ENCODE results near the gene FGF19. TPM values are rescaled to one million over a fixed set of nuclear protein-coding genes. Genes with fewer than 3 reads are reported as not detected.

FGF19 gene
- total RNA-seq, 2 experiments from 2014 or later, result not detected

DNA sequence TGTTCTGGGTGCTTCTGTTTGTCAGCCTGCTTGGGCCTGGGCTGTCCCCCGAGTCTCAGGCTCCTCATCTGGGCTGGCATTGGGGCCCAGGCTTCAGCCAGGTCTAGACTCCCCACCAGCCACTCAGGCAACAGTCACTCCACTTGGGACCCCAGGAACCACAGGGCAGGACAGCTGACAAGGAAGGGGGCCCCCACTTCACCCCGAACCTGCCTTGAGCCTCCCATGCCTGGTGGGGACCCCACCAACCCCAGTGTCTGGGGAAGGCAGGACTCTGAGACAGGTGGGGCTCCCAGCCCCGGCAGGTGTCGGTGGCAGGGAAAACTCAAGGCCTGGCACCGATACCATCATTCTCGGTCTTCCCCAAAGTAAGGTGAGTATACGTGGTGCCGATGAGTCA is 17.0 kb downstream of the FGF19 start:
- Mint-ChIP-seq H3K4me3 (no peak overlapping the region), H3K36me3 (peaks cover 2% of the 10 kb centered on the region), H3K4me1 (ENCODE audit: low read depth) (peaks cover 10% of the 10 kb centered on the region), H3K27me3 (peaks cover 24% of the 10 kb centered on the region), H3K27ac (no peak overlapping the region), H3K9me3 (no peaks in the 10 kb centered on the region)
- DNase-seq, result no peak
- intact Hi-C loops (cut with micrococcal nuclease), result loop anchor here (1.0 to 5.0 kb wide), 2 partner anchors 155 to 201 kb away; no protein-coding TSS in a partner anchor
- CTCF ChIA-PET, result interaction anchor here (0.8 to 2.7 kb wide), 3 partner anchors 11 to 201 kb away, joined by 3 to 11 read pairs (median 3); partner anchors contain the start of gene LTO1
- POLR2A ChIA-PET, result no interaction called here

DNA sequence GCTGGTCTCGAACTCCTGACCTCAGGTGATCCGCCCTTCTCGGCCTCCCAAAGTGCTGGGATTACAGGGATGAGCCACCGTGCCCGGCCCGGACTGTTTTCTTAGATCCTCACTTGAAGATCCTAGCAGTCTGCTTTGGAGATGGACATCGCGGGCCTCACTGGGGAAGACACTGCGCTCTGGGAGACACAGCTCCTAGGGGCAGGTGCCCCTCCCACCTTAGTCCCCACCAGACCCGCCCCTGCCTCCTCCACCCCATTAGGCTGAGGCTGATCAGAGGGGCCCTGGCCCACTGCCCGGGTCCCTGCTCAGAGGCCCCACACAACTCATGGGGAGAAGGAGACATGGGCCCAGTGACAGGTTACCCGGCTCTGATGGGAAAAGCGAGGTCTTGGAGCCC is 17.4 kb downstream of the FGF19 start:
- Mint-ChIP-seq H3K27ac (no peak overlapping the region), H3K36me3 (no peaks in the 10 kb centered on the region), H3K9me3 (no peaks in the 10 kb centered on the region), H3K4me3 (no peak overlapping the region), H3K4me1 (ENCODE audit: low read depth) (peaks cover 10% of the 10 kb centered on the region), H3K27me3 (peaks cover 20% of the 10 kb centered on the region)
- DNase-seq, result no peak
- intact Hi-C loops (cut with micrococcal nuclease), result loop anchor here (1.0 to 5.0 kb wide), 2 partner anchors 156 to 202 kb away; no protein-coding TSS in a partner anchor
- ChIA-PET POLR2A (no interaction called here), CTCF (interaction anchor here (0.6 to 2.7 kb wide), 5 partner anchors 11 to 227 kb away, joined by 3 to 11 read pairs (median 3); partner anchors contain the start of gene LTO1)

DNA sequence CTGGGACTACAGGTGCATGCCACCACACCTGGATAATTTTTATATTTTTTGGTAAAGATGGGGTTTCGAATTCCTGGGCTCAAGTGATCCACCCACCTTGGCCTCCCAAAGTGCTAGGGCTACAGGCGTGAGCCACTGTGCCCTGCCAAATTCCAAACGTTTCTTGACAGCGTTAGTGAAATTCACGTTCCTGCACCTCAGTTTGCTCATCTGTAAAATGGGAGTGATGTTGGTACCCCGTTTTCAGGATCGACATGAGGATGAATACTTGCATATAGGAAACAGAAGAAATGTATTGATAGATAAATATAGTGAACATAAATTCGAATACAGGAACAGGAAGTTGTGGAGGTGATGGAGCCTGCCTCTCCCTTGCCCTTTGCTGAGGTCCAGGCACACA is 18.5 kb downstream of the FGF19 start:
- DNase-seq, result no peak
- Mint-ChIP-seq H3K4me3 (no peak overlapping the region), H3K27me3 (peaks cover 13% of the 10 kb centered on the region), H3K27ac (no peak overlapping the region), H3K9me3 (no peaks in the 10 kb centered on the region), H3K36me3 (no peaks in the 10 kb centered on the region), H3K4me1 (ENCODE audit: low read depth) (peaks cover 10% of the 10 kb centered on the region)
- intact Hi-C loops (cut with micrococcal nuclease), result loop anchor here (5.0 kb wide), 1 partner anchor 157 kb away; no protein-coding TSS in a partner anchor
- ChIA-PET CTCF (interaction anchor here (1.1 to 2.7 kb wide), 3 partner anchors 10 to 228 kb away, joined by 4 to 11 read pairs (median 5); partner anchors contain the start of gene LTO1), POLR2A (no interaction called here)

DNA sequence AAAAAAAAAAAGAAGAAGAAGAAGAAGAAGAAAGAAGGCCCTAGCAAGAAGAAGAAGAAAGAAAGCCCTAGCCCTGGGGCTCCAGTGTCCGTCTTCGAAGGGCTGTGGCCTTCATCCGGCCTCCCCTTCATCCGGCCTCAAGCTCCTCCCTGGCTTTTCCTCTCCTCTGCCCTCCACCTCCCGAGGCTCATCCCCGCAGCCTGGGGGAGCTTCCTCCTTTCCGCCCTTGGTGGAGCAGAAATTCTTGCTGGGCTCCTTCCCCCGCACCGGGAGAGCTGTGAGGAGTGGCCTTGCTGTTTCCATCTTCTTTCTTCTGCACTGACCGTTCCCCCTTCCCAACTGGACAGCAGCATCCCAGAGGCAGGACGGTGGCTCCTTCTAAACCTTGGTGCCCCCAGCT is 19.2 kb downstream of the FGF19 start:
- peaks cover 10% of the 10 kb centered on the region for H3K4me1 Mint-ChIP-seq (ENCODE audit: low read depth)
- H3K27me3 Mint-ChIP-seq, result peaks cover 9% of the 10 kb centered on the region
- H3K36me3 Mint-ChIP-seq, result no peaks in the 10 kb centered on the region
- H3K27ac Mint-ChIP-seq, result no peak overlapping the region
- ChIA-PET POLR2A (no interaction called here), CTCF (interaction anchor here (1.1 to 2.7 kb wide), 3 partner anchors 9 to 204 kb away, joined by 3 to 11 read pairs (median 5); partner anchors contain the start of gene LTO1)
- intact Hi-C loops (cut with micrococcal nuclease), result loop anchor here (5.0 kb wide), 1 partner anchor 158 kb away; no protein-coding TSS in a partner anchor
- no peak overlapping the region for H3K4me3 Mint-ChIP-seq
- no peaks in the 10 kb centered on the region for H3K9me3 Mint-ChIP-seq
- DNase-seq, result no peak

DNA sequence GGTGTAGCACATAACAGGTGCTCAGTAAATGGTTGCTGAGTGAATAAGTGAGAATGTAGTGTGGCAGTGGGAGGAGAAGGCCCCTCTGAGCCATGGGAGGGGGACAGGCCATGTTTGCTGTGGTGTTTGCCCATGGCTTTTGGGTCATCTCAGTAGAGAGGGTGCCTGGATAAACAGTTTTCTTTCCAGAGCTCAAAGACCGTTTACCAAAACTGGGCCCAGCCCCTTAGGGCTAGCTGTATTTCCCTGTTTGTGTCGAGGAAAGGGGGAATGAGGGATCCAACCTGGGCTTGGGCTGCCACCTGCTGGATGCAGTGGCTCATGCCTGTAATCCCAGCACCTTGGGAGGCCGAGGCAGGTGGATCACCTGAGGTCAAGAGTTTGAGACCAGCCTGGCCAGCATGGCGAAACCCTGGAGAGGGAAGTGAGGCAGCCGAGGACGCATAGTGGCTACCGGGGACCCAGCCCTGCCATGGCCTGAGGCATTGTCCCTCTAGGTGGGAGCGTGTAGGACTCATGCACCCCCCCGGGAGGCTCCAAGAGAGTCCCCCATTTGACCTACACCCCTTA is 20.0 kb downstream of the FGF19 start:
- intact Hi-C loops (cut with micrococcal nuclease), result no loop called here
- Mint-ChIP-seq H3K9me3 (no peaks in the 10 kb centered on the region), H3K27me3 (peaks cover 4% of the 10 kb centered on the region), H3K36me3 (no peaks in the 10 kb centered on the region), H3K27ac (no peak overlapping the region), H3K4me1 (ENCODE audit: low read depth) (peaks cover 10% of the 10 kb centered on the region), H3K4me3 (no peak overlapping the region)
- CTCF ChIA-PET, result interaction anchor here (1.3 to 1.7 kb wide), 2 partner anchors 13 to 205 kb away, joined by 3 to 7 read pairs; no protein-coding TSS in a partner anchor
- POLR2A ChIA-PET, result no interaction called here
- DNase-seq, result no peak

DNA sequence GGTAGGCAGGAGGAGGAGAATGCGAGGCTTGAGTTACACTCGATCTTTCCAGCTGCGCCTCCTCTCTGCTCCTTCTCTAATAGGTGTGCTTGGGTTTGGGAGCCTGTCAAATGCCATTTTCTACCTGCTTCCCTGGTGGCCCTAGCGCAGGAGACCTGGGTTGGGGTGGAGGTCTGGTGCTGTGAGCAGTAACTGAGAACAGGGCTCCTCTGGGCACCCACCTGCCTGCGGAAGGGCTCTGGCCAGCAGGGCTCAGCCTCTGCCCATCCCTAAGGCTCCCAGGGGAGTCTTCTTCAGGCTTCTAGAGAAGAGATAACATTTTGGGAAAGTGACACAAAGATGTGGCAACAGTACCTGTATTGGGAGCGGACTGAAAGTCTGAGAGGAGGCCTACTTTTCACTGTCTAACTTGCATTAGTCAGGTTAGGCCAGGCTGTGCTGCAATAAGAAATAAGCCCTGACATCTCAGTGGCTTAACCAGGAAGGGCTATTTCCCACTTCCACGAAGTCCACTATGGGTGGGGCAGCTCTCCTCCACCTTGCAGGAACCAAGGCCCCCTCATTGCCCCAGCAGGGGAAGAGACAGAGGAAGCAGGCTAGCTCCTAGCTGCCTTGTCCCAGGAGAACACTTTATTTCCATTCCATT is 21.0 kb downstream of the FGF19 start:
- intact Hi-C loops (cut with micrococcal nuclease), result no loop called here
- ChIA-PET POLR2A (no interaction called here), CTCF (interaction anchor here (1.7 kb wide), 1 partner anchor 12 kb away, joined by 7 read pairs; no protein-coding TSS in a partner anchor)
- Mint-ChIP-seq H3K9me3 (no peaks in the 10 kb centered on the region), H3K36me3 (no peaks in the 10 kb centered on the region), H3K27me3 (peaks cover 6% of the 10 kb centered on the region), H3K4me3 (no peak overlapping the region), H3K4me1 (ENCODE audit: low read depth) (peaks cover 3% of the 10 kb centered on the region), H3K27ac (no peak overlapping the region)
- DNase-seq, result no peak

DNA sequence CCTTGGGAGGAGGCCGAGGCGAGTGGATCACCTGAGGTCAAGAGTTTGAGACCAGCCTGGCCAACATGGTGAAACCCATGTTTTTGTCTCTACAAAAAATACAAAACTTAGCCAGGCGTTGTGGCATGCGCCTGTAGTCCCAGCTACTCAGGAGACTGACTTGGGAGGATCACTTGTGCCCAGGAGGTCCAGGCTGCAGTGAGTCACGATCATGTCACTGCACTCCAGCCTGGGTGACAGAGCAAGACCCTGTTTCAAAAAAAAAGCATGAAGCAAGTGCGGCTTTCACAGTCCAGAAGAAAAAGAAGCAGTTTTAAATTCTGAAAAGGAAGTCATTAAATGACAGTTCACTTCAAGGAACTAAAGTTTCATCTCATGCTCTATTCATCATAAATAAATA is 21.6 kb downstream of the FGF19 start:
- CTCF ChIA-PET, result no interaction called here
- intact Hi-C loops (cut with micrococcal nuclease), result no loop called here
- Mint-ChIP-seq H3K9me3 (no peaks in the 10 kb centered on the region), H3K4me3 (no peak overlapping the region), H3K27ac (no peak overlapping the region), H3K4me1 (ENCODE audit: low read depth) (peaks cover 3% of the 10 kb centered on the region), H3K36me3 (no peaks in the 10 kb centered on the region), H3K27me3 (peaks cover 6% of the 10 kb centered on the region)
- POLR2A ChIA-PET, result no interaction called here
- no peak for DNase-seq

DNA sequence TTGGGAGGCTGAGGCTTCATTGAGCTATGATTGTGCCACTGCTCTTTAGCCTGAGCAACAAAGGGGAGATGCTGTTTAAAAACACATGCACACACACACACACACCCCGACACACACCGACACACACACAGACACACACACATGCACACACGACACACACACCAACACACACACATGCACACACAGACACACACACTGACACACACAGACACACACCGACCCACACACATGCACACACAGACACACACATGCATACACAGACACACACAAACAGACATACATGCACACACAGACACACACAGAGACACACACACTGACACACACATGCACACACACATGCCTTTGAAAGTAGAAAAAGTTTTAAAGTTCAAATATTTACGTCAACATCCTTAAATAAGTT is 23.1 kb downstream of the FGF19 start:
- Mint-ChIP-seq H3K4me3 (no peak overlapping the region), H3K9me3 (no peaks in the 10 kb centered on the region), H3K27ac (no peak overlapping the region), H3K27me3 (peaks cover 2% of the 10 kb centered on the region), H3K36me3 (no peaks in the 10 kb centered on the region), H3K4me1 (ENCODE audit: low read depth) (peaks cover 2% of the 10 kb centered on the region)
- intact Hi-C loops (cut with micrococcal nuclease), result no loop called here
- CTCF ChIA-PET, result interaction anchor here (2.5 kb wide), 1 partner anchor 10 kb away, joined by 10 read pairs; no protein-coding TSS in a partner anchor
- no peak for DNase-seq
- POLR2A ChIA-PET, result no interaction called here

DNA sequence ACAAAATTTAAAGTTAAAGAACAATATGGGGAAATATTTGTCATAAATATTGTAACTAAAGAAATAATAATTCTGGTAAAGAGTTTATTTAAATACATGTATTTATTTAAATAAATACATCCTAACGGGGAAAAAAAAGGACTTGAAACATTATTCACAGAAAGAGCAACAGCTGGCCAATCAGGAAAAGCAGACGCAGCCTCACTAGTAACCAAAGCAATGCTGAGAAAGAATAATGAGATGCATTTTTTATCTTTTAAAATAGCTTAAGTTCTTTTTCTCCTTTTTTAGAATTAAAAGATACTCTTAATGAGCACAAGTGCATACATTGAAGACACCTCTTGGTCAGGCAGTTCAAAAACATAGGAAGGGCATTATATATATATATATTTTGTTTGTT is 26.1 kb downstream of the FGF19 start:
- H3K27ac Mint-ChIP-seq, result no peak overlapping the region
- no peaks in the 10 kb centered on the region for H3K36me3 Mint-ChIP-seq
- no peaks in the 10 kb centered on the region for H3K9me3 Mint-ChIP-seq
- POLR2A ChIA-PET, result no interaction called here
- no peak for DNase-seq
- H3K27me3 Mint-ChIP-seq, result peaks cover 2% of the 10 kb centered on the region
- H3K4me3 Mint-ChIP-seq, result no peak overlapping the region
- intact Hi-C loops (cut with micrococcal nuclease), result no loop called here
- peaks cover 16% of the 10 kb centered on the region for H3K4me1 Mint-ChIP-seq (ENCODE audit: low read depth)
- CTCF ChIA-PET, result no interaction called here

DNA sequence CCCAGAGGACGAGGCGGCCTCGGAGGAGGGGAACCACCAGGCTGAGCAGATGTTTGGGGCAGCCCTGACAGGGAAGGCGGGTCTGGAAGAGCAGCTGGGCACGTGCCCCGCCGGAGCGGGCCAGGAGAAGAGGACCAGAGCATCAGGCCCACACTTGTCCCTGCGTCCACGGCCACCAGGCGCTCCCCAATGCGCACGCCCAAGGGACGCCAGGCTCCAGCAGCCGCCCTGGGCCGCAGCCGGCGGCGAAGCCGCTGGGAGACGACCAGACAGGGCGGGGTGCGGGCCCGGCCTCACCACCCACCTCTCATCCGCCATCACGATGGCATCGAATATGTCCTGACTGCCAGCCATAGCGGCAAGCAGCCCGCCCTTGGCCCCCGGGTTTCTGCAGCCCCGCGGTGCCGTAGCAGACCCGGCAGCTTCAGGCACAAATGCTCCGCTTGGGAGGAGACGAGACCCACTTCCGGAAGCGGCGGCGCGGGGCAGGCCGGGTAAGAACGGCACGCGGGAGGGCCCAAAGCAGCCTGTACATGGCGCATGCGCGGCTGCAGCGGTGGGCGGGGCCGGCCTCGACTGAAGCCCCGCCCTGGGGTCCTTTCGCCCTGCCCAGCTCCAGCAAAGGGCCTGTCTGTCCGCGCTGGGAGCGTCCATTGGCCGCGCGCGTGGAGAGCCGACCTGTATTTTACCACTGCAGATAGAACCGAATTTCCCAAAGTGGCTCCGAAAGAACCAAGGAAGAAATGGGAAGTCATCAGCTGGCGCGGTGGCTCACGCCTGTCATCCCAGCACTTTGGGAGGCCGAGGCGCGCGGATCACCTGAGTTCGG is 28.7 kb downstream of the FGF19 start, which contains the start of gene LTO1:
Gene LTO1, minus strand, starts transcription at position 468 of the 829 bp plus-strand sequence. Its CDS starts 114 bp downstream, at position 354.
- ChIA-PET POLR2A (interaction anchor here (1.4 kb wide), 2 partner anchors 232 to 528 kb away, joined by 3 to 7 read pairs; partner anchors contain the start of gene FADD), CTCF (interaction anchor here (0.6 to 2.9 kb wide), 8 partner anchors 11 to 573 kb away, joined by 3 to 11 read pairs (median 4); no protein-coding TSS in a partner anchor)
- Mint-ChIP-seq H3K27ac (peak within 1 kb of the TSS; percentile 76), H3K36me3 (peaks cover 11% of the 10 kb centered on the region), H3K9me3 (no peaks in the 10 kb centered on the region), H3K4me3 (peak within 1 kb of the TSS; percentile 90), H3K27me3 (peaks cover 2% of the 10 kb centered on the region), H3K4me1 (ENCODE audit: low read depth) (peaks cover 25% of the 10 kb centered on the region)
- DNase-seq, result peak; percentile 96
- intact Hi-C loops (cut with micrococcal nuclease), result no loop called here

DNA sequence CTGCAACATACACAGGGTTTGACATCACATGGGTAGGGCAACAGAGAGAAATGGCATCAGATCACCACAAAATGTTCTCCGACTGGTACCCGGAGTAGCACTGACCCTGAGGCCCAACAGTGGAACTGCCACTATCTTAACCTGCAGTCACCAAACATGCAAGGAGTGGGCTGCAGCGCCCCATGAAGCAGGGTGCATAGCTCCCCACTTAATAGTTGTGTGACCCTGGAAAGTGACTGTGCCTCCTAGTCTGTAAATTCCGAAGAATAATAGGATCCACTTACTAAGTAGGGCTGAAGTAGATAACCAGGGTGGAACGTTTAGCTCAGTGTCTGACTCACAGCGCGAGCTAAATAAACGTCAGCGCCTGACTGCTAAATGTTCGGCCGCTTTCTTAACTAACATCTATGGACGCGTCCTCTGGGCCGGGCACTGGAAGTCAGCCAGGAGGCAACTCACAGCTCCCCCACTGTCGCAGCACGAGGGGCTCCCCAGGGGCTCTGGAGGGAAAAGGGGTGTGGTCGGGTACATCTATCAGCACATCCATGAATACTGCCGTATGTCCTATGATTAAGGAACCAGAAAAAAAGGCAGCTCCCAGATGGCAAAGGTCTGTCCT is 29.4 kb downstream of the FGF19 start:
- DNase-seq, result peak; percentile 37
- Mint-ChIP-seq H3K4me1 (ENCODE audit: low read depth) (peaks cover 27% of the 10 kb centered on the region), H3K27me3 (peaks cover 2% of the 10 kb centered on the region), H3K9me3 (no peaks in the 10 kb centered on the region), H3K27ac (peak overlapping the region; percentile 73), H3K36me3 (peaks cover 13% of the 10 kb centered on the region), H3K4me3 (peak overlapping the region; percentile 90)
- ChIA-PET POLR2A (interaction anchor here (1.4 kb wide), 2 partner anchors 231 to 529 kb away, joined by 3 to 7 read pairs; partner anchors contain the start of gene FADD), CTCF (interaction anchor here (0.7 to 2.9 kb wide), 7 partner anchors 12 to 573 kb away, joined by 3 to 11 read pairs (median 4); no protein-coding TSS in a partner anchor)
- intact Hi-C loops (cut with micrococcal nuclease), result no loop called here
